K562 (cell line): ENCODE measurements around the gene MMP15. TPM values are rescaled to one million over a fixed set of nuclear protein-coding genes. Genes with fewer than 3 reads are reported as not detected.

ENCODE experiments used
- ATAC-seq: fragments of 200-7000 bp; cut with Tn5 transposase; 3 replicates; pipeline ENCODE4 v1.9.1; 2020; ENCODE audit warnings: moderate library complexity
- BruUV-seq: library from RNA; stranded (reverse); fragments of 400-500 nt; replicated peaks from 2 replicates; lab custom pipeline; 2021; lab: Mats Ljungman, UMichigan
- CTCF ChIA-PET: fragments of 300-600 bp; formaldehyde crosslinking; extraction: SDS; loops from one replicate; lab custom pipeline; 2021; ENCODE audit warnings: low intra/inter-chr PET ratio; lab: Yijun Ruan, JAX
- POLR2A ChIA-PET: fragments of 300-600, 350-650 bp; sonication (Branson Sonifier 250); formaldehyde crosslinking; extraction: SDS; loops from one replicate; lab custom pipeline; 2021; ENCODE audit warnings: antibody characterized with exemption, inconsistent platforms; lab: Yijun Ruan, JAX
- DNase-seq, 4 experiments: peaks; one replicate each; pipeline versions ENCODE4 v3.0.0 to v3.0.0-alpha.2; 2011 to 2018; ENCODE audit warnings: low spot score in 3 of 4, mixed read lengths in 3 of 4; ENCODE audit errors: extremely low read depth in 1 of 4
- FAIRE-seq: peaks from 2 replicates; lab custom pipeline; 2011; peaks lifted over from hg19 to GRCh38; lab: Jason Lieb, UNC
- H2AFZ ChIP-seq: 2 replicates; pipeline ENCODE4 v1.6.0; 2011; ENCODE audit warnings: low read depth, low read length, control low read depth, inconsistent platforms
- H3K27ac ChIP-seq: fragments of 200-600 bp; 3 replicates; pipeline ENCODE4 v1.8.0; 2011; ENCODE audit warnings: low read depth, mild to moderate bottlenecking, control low read depth, inconsistent platforms, low read length, moderate library complexity, mixed read lengths; ENCODE audit errors: extremely low read depth
- H3K27me3 ChIP-seq, 2 experiments: fragments of 300-600 bp in 1 of 2; 2 replicates in 1 of 2; 3 replicates in 1 of 2; pipeline versions ENCODE4 v1.6.0 to v1.8.0; 2011; ENCODE audit warnings: inconsistent platforms in 2 of 2, low read length in 2 of 2, mild to moderate bottlenecking in 1 of 2, mixed read lengths in 1 of 2, moderate library complexity in 1 of 2; ENCODE audit not compliant: control insufficient read depth in 2 of 2, insufficient read depth in 2 of 2
- H3K36me3 ChIP-seq: fragments of 300-600 bp; 3 replicates; pipeline ENCODE4 v1.8.0; 2011; ENCODE audit warnings: mild to moderate bottlenecking, low read length, inconsistent platforms; ENCODE audit not compliant: control insufficient read depth, insufficient read depth
- H3K4me1 ChIP-seq, 2 experiments: fragments of 200-600 bp in 1 of 2; replicated peaks in 1 of 2; 2 replicates in 1 of 2; 3 replicates in 1 of 2; pipeline versions ENCODE4 v1.5.1 to v1.8.0; 2011; ENCODE audit warnings: inconsistent platforms in 2 of 2, low read length in 2 of 2, mild to moderate bottlenecking in 1 of 2, mixed read lengths in 1 of 2, moderate library complexity in 1 of 2; ENCODE audit not compliant: control insufficient read depth in 2 of 2, insufficient read depth in 2 of 2
- H3K4me2 ChIP-seq: 2 replicates; pipeline ENCODE4 v1.6.1; 2011; ENCODE audit warnings: low read length, control low read depth, inconsistent platforms, mixed read lengths; ENCODE audit not compliant: insufficient read depth
- H3K4me3 ChIP-seq: fragments of 200-600 bp; sonication (generic), shearing (Covaris generic); 2 replicates; pipeline ENCODE4 v1.5.1; 2016; ENCODE audit warnings: control low read depth, inconsistent platforms
- H3K79me2 ChIP-seq: fragments of 200-600 bp; 3 replicates; pipeline ENCODE4 v1.8.0; 2011; ENCODE audit warnings: low read length, inconsistent platforms; ENCODE audit not compliant: control insufficient read depth, insufficient read depth
- H3K9ac ChIP-seq, 2 experiments: 2 replicates each; pipeline versions ENCODE4 v1.6.0 to v1.6.1; 2011; ENCODE audit warnings: low read depth in 2 of 2, low read length in 2 of 2, control low read depth in 1 of 2, inconsistent platforms in 1 of 2, mild to moderate bottlenecking in 1 of 2, mixed read lengths in 1 of 2; ENCODE audit not compliant: insufficient read depth in 1 of 2
- H3K9me1 ChIP-seq: one replicate; pipeline ENCODE4 v1.6.0; 2011; ENCODE audit warnings: inconsistent platforms, mild to moderate bottlenecking, low read length, moderate library complexity; ENCODE audit not compliant: control insufficient read depth, insufficient read depth
- H3K9me3 ChIP-seq: replicated peaks from 2 replicates; pipeline ENCODE4 v1.5.1; 2011; ENCODE audit warnings: low read depth, low read length, inconsistent platforms; ENCODE audit not compliant: control insufficient read depth, insufficient read depth
- H4K20me1 ChIP-seq: replicated peaks from 2 replicates; pipeline ENCODE4 v1.6.1; 2011; ENCODE audit warnings: low read length, inconsistent platforms, mixed read lengths; ENCODE audit not compliant: control insufficient read depth, insufficient read depth
- CXXC5 ChIP-seq: fragments of 250-450 bp; sonication (Bioruptor Pico); IDR thresholded peaks from 2 replicates; pipeline ENCODE4 v1.8.0; 2022; ENCODE audit warnings: inconsistent platforms, mild to moderate bottlenecking, moderate library complexity
- HMBOX1 ChIP-seq: sonication (generic); IDR thresholded peaks from 2 replicates; pipeline ENCODE4 v1.6.1; 2016
- KLF13 ChIP-seq: fragments of 450-650 bp; IDR thresholded peaks from 2 replicates; pipeline ENCODE4 v1.6.1; 2016; ENCODE audit warnings: missing genetic modification characterization, low read depth, mild to moderate bottlenecking, missing compliant biosample characterization, moderate library complexity, borderline replicate concordance
- RBM25 ChIP-seq: fragments of 200-400 bp; formaldehyde crosslinking; IDR thresholded peaks from 2 replicates; pipeline ENCODE4 v1.6.1; 2018; ENCODE audit warnings: low read length, low read depth, moderate library complexity; ENCODE audit not compliant: severe bottlenecking
- TAF9B ChIP-seq: fragments of 450-650 bp; IDR thresholded peaks from 2 replicates; pipeline ENCODE4 v1.6.1; 2018; ENCODE audit warnings: mild to moderate bottlenecking; ENCODE audit not compliant: partially characterized antibody
- ZC3H4 ChIP-seq: sonication (generic); formaldehyde crosslinking; IDR thresholded peaks from 2 replicates; pipeline ENCODE4 v1.9.0; 2021; ENCODE audit warnings: missing genetic modification reagents, borderline replicate concordance
- ZNF830 ChIP-seq: fragments of 250-450 bp; sonication (Bioruptor Pico); IDR thresholded peaks from 2 replicates; pipeline ENCODE4 v1.5.0; 2021; ENCODE audit warnings: mild to moderate bottlenecking
- WGBS: fragments of 100-300 bp; shearing (Covaris generic); methylation state at CpG from one replicate; pipeline ENCODE4 v1.1.6; 2016; ENCODE audit warnings: low coverage, mixed read lengths; ENCODE audit not compliant: insufficient coverage; ENCODE audit errors: missing lambda C conversion rate; 5-methylcytosine and 5-hydroxymethylcytosine counted together
- in situ Hi-C: fragments of 300-500 bp; cut with MboI; formaldehyde crosslinking; loops from 4 replicates; pipeline ENCODE4 v1.15.0; 2018; ENCODE audit warnings: inconsistent platforms, mixed read lengths
- intact Hi-C: fragments of 100-400 bp; cut with micrococcal nuclease; formaldehyde crosslinking; loops from 2 replicates; pipeline ENCODE4 v1.14.2; 2022
- polyA plus RNA-seq, 8 experiments: library from polyadenylated mRNA; depleted of rRNA in 4 of 8; stranded (reverse) in 5 of 8; unstranded in 3 of 8; fragments of >200 nt; fragmentation: Nextera tagmentation in 2 of 8; fragmentation: Illumina TruSeq in 1 of 8; extraction: Ambion mirVana in 2 of 8; extraction: Trizol in 1 of 8; gene quantifications; 2 replicates each; pipeline versions ENCODE4 v1.2.1 to v1.2.3, GENCODE V29; 2011 to 2014; ENCODE audit warnings: inconsistent platforms in 1 of 8, missing spikeins in 1 of 8
- total RNA-seq, 7 experiments: library from RNA; depleted of rRNA in 6 of 7; stranded (reverse); fragments of >200 nt in 6 of 7; fragmentation: Illumina TruSeq in 2 of 7; extraction: Trizol in 2 of 7; gene quantifications; 2 replicates each; pipeline versions ENCODE4 v1.2.1 to v1.2.3, GENCODE V29; 2011 to 2021; ENCODE audit warnings: low replicate concordance in 1 of 7

Gene MMP15
- total and polyA plus RNA-seq, 9 of the 15 experiments (the other 6 are each of a cell fraction or from before 2014, with no cell fraction given), result 0.01 to 20.4 (median 5.5) TPM

GRCh38 chr16:57991551-57992059, 33.9 kb upstream of the MMP15 start:
- FAIRE-seq (no peak), DNase-seq (no peak), ATAC-seq (no peak)
- no peaks in the 10 kb centered on the region for H3K27me3 ChIP-seq
- H3K79me2 ChIP-seq, result no peaks in the 10 kb centered on the region
- ChIA-PET POLR2A (no interaction called here), CTCF (no interaction called here)
- peaks cover 6 to 9% of the 10 kb centered on the region in 2 experiments; a peak in 3 of 5 replicates for H3K4me1 ChIP-seq
- no TSS peak for BruUV-seq
- TF ChIP-seq TAF9B, result no peak
- no peak for TF ChIP-seq CXXC5 (CRISPR knock-in tag)
- TF ChIP-seq ZC3H4 (CRISPR knock-in tag), result no peak
- TF ChIP-seq ZNF830 (CRISPR knock-in tag), result no peak
- no peak for TF ChIP-seq KLF13
- intact Hi-C loops (loop anchor here (10.0 kb wide), 1 partner anchor 347 kb away; no protein-coding TSS in a partner anchor), in situ Hi-C loops (no loop called here)
- no peak overlapping the region for H2AFZ ChIP-seq
- H3K9me3 ChIP-seq, result no peaks in the 10 kb centered on the region
- peaks cover 4% of the 10 kb centered on the region for H3K9me1 ChIP-seq
- peaks cover 5% of the 10 kb centered on the region; the same call in 1 of the 3 replicates for H3K36me3 ChIP-seq
- H3K27ac ChIP-seq, result no peak overlapping the region
- H3K4me3 ChIP-seq, result no peak overlapping the region
- H3K9ac ChIP-seq, result no peak overlapping the region
- WGBS, result 36% methylated on average over 11 of the region's 11 CpGs
- no peak overlapping the region for H3K4me2 ChIP-seq
- no peaks in the 10 kb centered on the region for H4K20me1 ChIP-seq

GRCh38 chr16:57992084-57992483, 33.5 kb upstream of the MMP15 start:
- ChIA-PET CTCF (no interaction called here), POLR2A (no interaction called here)
- Histone ChIP-seq H3K9me1 (peaks cover 4% of the 10 kb centered on the region), H3K36me3 (peaks cover 5% of the 10 kb centered on the region; the same call in 2 of the 3 replicates), H3K9me3 (no peaks in the 10 kb centered on the region), H3K79me2 (no peaks in the 10 kb centered on the region), H3K27ac (no peak overlapping the region), H4K20me1 (no peaks in the 10 kb centered on the region), H3K4me3 (no peak overlapping the region), H3K9ac (no peak overlapping the region; a peak in 1 of 4 replicates), H3K27me3 (no peaks in the 10 kb centered on the region), H2AFZ (no peak overlapping the region), H3K4me2 (no peak overlapping the region), H3K4me1 (peaks cover 4 to 9% of the 10 kb centered on the region in 2 experiments; a peak in 3 of 5 replicates)
- DNase-seq (no peak), FAIRE-seq (no peak), ATAC-seq (no peak)
- BruUV-seq, result no TSS peak
- WGBS, result 58% methylated on average over 6 of the region's 6 CpGs
- intact Hi-C loops (loop anchor here (10.0 kb wide), 1 partner anchor 347 kb away; no protein-coding TSS in a partner anchor), in situ Hi-C loops (no loop called here)
- TF ChIP-seq HMBOX1, result no peak
- TF ChIP-seq RBM25, result peak; percentile 27
